ENCODE measurements around the gene COPS9.

The COPS9 gene

DNA sequence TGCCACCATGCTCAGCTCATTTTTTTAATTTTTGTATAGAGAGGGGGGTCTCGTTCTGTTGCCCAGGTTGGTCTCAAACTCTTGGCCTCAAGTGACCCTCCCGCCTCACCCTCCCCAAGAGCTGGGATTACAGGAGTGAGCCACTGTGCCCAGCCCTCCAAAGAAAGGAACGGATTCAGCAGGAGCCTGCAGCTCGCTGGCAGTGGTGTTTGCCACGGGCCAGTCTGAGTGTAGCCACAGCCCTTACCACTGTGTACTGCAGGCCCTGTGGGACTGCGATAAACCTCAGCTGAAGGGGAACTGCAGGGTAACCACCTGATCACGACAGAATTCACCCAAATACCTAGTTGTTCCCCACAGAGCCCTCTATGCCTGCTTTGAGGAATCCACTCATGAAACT, 6.8 kb downstream of the COPS9 start:
- Histone ChIP-seq H3K4me3 (ENCODE audit: low read length, poor library complexity, severe bottlenecking) (no peak overlapping the region), H3K79me2 (ENCODE audit: insufficient read depth, low read length) (peaks cover 3% of the 10 kb centered on the region), H3K9me2 (replicated peaks; ENCODE audit: low read depth, low read length) (no peaks in the 10 kb centered on the region), H2AFZ (ENCODE audit: low read length) (no peak overlapping the region), H3K36me3 (ENCODE audit: insufficient read depth, low read length) (peaks cover 46% of the 10 kb centered on the region; the same call in 1 of the 2 replicates), H3K4me1 (ENCODE audit: insufficient read depth, low read length, poor library complexity, severe bottlenecking) (peaks cover 1% of the 10 kb centered on the region), H3K9me3 (ENCODE audit: insufficient read depth, low read depth, low read length) (no peaks in the 10 kb centered on the region), H4K20me1 (ENCODE audit: insufficient read depth, low read length, poor library complexity, severe bottlenecking) (no peaks in the 10 kb centered on the region), H3K9ac (ENCODE audit: low read depth, low read length, poor library complexity, severe bottlenecking) (no peak overlapping the region), H3K27me3 (ENCODE audit: insufficient read depth, low read length, poor library complexity, severe bottlenecking) (no peaks in the 10 kb centered on the region), H3F3A (ENCODE audit: low read depth) (no peaks in the 10 kb centered on the region), H3K4me2 (ENCODE audit: low read depth, low read length, poor library complexity, severe bottlenecking) (no peak overlapping the region)
- TF ChIP-seq EZH2phosphoT487 (IDR thresholded peaks at IDR 0.05; ENCODE audit: borderline replicate concordance), result no peak
- TF ChIP-seq, protein P1, sequence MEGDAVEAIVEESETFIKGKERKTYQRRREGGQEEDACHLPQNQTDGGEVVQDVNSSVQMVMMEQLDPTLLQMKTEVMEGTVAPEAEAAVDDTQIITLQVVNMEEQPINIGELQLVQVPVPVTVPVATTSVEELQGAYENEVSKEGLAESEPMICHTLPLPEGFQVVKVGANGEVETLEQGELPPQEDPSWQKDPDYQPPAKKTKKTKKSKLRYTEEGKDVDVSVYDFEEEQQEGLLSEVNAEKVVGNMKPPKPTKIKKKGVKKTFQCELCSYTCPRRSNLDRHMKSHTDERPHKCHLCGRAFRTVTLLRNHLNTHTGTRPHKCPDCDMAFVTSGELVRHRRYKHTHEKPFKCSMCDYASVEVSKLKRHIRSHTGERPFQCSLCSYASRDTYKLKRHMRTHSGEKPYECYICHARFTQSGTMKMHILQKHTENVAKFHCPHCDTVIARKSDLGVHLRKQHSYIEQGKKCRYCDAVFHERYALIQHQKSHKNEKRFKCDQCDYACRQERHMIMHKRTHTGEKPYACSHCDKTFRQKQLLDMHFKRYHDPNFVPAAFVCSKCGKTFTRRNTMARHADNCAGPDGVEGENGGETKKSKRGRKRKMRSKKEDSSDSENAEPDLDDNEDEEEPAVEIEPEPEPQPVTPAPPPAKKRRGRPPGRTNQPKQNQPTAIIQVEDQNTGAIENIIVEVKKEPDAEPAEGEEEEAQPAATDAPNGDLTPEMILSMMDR (conservative IDR thresholded peaks at IDR 0.05; ENCODE audit: low read length), result no peak

DNA sequence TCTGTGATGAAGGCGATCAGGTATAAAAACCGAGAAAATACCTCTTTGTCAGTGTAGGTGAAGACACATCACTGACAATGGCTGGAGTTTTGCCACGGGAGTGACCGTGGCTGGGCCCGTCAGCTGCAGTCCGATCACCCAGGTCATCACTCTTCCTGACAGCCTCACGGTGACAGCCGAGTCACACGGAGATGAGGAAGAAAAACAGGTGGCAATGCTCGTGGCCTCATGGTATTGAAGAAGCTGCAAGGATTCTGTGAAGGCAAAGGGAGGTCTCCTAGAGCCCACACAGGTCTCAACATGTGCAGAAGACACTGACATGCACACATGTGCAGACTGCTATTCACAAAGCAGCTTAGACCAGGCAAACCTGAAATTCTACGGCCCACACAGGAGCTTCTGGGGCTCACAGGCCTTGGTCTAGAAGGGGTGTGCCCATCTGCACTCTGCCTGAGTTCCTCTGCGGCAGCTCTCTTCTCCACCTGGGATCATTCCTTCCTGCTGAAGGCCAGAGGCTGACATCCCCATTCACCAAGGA, 7.4 kb downstream of the COPS9 start:
- TF ChIP-seq, protein P1 (conservative IDR thresholded peaks at IDR 0.05; ENCODE audit: low read length), result no peak
- no peak for TF ChIP-seq EZH2phosphoT487 (IDR thresholded peaks at IDR 0.05; ENCODE audit: borderline replicate concordance)
- no peak overlapping the region for H3K9ac ChIP-seq (ENCODE audit: low read depth, low read length, poor library complexity, severe bottlenecking)
- H3K27me3 ChIP-seq (ENCODE audit: insufficient read depth, low read length, poor library complexity, severe bottlenecking), result no peaks in the 10 kb centered on the region
- H2AFZ ChIP-seq (ENCODE audit: low read length), result no peak overlapping the region
- no peaks in the 10 kb centered on the region for H3K9me2 ChIP-seq (replicated peaks; ENCODE audit: low read depth, low read length)
- H4K20me1 ChIP-seq (ENCODE audit: insufficient read depth, low read length, poor library complexity, severe bottlenecking), result no peaks in the 10 kb centered on the region
- H3K4me2 ChIP-seq (ENCODE audit: low read depth, low read length, poor library complexity, severe bottlenecking), result no peak overlapping the region
- no peaks in the 10 kb centered on the region for H3K9me3 ChIP-seq (ENCODE audit: insufficient read depth, low read depth, low read length)
- H3K36me3 ChIP-seq (ENCODE audit: insufficient read depth, low read length), result peaks cover 46% of the 10 kb centered on the region; the same call in 1 of the 2 replicates
- H3F3A ChIP-seq (ENCODE audit: low read depth), result no peaks in the 10 kb centered on the region
- no peak overlapping the region for H3K4me3 ChIP-seq (ENCODE audit: low read length, poor library complexity, severe bottlenecking)
- H3K79me2 ChIP-seq (ENCODE audit: insufficient read depth, low read length), result no peaks in the 10 kb centered on the region
- H3K4me1 ChIP-seq (ENCODE audit: insufficient read depth, low read length, poor library complexity, severe bottlenecking), result no peaks in the 10 kb centered on the region

DNA sequence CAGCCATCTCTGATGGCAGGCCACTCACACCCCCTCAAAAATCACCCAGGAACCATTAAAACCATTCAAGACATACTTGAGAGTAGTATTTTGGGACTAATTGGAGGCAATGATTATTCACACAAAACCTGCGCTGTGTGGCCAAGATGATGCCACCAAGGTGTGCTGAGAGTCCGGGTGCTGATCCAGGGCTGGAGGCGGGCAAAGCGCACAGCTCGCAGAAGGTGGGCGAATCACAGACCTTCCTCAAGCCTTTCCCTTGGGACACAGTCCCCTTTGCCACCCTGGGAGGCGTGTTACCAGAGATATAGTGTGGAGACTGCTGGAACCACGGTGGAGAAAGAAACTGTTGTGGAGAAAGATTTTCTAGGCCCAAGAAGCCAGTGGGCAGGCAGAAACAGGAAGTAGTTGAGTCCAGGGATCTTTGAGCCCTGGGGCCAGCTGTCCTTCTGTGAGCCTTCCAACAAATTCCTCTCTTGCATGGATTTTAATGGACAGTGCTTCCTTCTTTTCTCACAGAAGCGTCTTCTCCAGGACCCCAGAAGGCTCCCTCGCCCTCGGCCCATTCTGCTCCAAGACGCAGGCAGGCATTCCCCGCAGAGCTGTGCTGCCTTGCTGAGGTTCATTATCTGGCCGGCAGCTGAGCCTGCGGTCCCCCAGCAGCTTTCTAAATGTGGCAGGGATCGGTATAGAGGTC, 8.0 kb downstream of the COPS9 start:
- H3K36me3 ChIP-seq (ENCODE audit: insufficient read depth, low read length), result peaks cover 44% of the 10 kb centered on the region; the same call in 1 of the 2 replicates
- no peaks in the 10 kb centered on the region for H4K20me1 ChIP-seq (ENCODE audit: insufficient read depth, low read length, poor library complexity, severe bottlenecking)
- no peaks in the 10 kb centered on the region for H3K9me2 ChIP-seq (replicated peaks; ENCODE audit: low read depth, low read length)
- H3K4me1 ChIP-seq (ENCODE audit: insufficient read depth, low read length, poor library complexity, severe bottlenecking), result no peaks in the 10 kb centered on the region
- no peak for TF ChIP-seq EZH2phosphoT487 (IDR thresholded peaks at IDR 0.05; ENCODE audit: borderline replicate concordance)
- TF ChIP-seq, protein P1 (conservative IDR thresholded peaks at IDR 0.05; ENCODE audit: low read length), result no peak
- H3K27me3 ChIP-seq (ENCODE audit: insufficient read depth, low read length, poor library complexity, severe bottlenecking), result no peaks in the 10 kb centered on the region
- H2AFZ ChIP-seq (ENCODE audit: low read length), result no peak overlapping the region
- H3K4me2 ChIP-seq (ENCODE audit: low read depth, low read length, poor library complexity, severe bottlenecking), result no peak overlapping the region
- H3K4me3 ChIP-seq (ENCODE audit: low read length, poor library complexity, severe bottlenecking), result no peak overlapping the region
- H3K9ac ChIP-seq (ENCODE audit: low read depth, low read length, poor library complexity, severe bottlenecking), result no peak overlapping the region
- H3F3A ChIP-seq (ENCODE audit: low read depth), result no peaks in the 10 kb centered on the region
- H3K9me3 ChIP-seq (ENCODE audit: insufficient read depth, low read depth, low read length), result no peaks in the 10 kb centered on the region
- H3K79me2 ChIP-seq (ENCODE audit: insufficient read depth, low read length), result no peaks in the 10 kb centered on the region
